Fibroblast of skin of left biceps (primary cell): ENCODE measurements around the gene FBXO8.
A peak's percentile ranks its signal among the peaks of the same experiment; 100 is the strongest.
"Not testable (repeated sequence)": the region's sequence is repeated elsewhere in the genome, so short reads cannot be mapped to it uniquely, and the experiment has no call there.

ENCODE experiments used
- DNase-seq, 2 experiments: peaks; one replicate each; pipeline ENCODE4 v3.0.0-alpha.2; 2013; ENCODE audit warnings: low read depth in 2 of 2

The FBXO8 gene, protein sequence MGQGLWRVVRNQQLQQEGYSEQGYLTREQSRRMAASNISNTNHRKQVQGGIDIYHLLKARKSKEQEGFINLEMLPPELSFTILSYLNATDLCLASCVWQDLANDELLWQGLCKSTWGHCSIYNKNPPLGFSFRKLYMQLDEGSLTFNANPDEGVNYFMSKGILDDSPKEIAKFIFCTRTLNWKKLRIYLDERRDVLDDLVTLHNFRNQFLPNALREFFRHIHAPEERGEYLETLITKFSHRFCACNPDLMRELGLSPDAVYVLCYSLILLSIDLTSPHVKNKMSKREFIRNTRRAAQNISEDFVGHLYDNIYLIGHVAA

DNA sequence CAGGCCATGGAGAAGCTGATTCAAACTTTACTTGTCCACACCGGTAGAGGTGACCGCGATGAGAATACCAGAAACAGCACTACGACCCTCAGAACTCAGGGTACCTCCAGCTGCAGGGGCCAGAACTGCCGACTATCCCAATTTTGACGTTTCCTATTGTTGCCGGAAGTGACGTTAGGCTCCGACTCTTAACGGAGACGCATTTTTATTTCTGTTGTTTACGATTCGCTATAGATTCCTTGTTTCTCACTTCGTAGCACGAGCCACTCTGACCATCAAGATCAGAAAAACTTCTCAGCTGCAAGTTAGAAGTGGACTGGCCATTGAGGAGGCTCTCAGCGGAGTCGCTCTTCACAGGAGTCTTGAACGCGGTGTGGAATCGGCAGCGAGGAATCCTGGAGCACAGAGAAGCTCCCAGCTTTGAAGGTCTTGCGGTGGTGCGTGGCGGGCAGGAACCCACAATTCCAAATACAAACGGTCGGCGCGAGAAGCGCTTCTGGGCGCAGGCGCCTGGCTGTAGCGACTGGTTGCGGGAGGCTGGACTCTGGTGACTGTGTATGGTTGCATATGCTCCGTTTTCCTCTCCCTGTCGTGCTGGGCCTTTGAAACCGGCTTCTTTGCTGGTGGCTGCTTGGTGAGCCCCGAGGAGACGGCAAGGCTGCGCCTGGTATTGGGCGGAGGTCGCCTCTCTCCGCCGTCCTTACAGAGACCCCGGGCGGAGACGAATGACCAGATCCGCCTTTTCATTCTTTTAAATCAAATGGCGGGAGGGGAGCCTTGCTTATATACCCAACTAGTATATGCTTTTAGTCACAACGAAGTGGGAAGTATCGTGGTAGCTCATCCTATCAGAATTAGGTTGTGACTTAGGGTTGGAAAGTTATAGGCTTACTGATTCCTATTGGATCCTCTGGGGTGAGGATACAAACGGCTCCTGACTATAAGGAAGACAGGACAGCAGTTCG is at the start of gene FBXO8, which contains the start of gene CEP44:
TSS of gene FBXO8 (minus strand) at position 161 of the 965 bp plus-strand sequence. CDS start 20,575 bp downstream, outside the sequence.
TSS of gene CEP44 (plus strand) at position 405 of the 965 bp plus-strand sequence. CDS start 15,211 bp downstream, outside the sequence.
- DNase-seq: peak; percentile 54 to 56

DNA sequence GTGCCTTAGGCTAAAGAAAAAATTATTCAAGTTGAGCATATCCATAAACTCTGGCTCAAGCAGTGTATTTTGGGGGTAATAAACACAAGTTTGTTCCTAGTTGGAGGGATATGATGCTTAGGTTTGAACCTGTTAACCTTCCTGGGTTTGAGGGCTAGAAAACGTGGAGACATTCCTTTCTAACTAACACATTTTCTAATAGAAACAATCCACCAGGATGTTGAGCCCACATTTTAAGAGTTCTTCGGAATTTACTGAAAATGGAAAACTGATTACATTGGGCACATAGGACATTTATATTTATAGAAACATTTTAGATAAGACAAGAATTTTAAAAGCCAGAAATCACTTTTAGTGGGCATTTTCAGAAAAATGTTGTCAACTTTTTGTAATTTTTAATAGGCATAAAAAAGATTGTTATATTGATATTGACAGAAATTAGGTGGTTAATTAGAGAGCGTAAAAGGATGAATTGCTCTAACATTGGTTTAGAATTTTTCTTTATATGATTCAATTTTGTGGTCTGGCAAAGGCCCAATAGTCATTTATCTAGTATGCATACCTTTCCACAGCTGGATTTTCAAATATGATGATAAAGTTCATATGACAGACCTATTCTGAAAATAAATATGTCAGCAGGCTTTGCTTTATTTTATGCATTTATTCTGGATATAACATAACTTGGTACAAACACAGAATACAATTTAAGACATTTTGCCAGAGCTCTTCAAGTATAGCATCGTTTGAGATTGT is 49.5 kb upstream of the FBXO8 start:
- DNase-seq: peak in 1 of 2 experiments; percentile 71

DNA sequence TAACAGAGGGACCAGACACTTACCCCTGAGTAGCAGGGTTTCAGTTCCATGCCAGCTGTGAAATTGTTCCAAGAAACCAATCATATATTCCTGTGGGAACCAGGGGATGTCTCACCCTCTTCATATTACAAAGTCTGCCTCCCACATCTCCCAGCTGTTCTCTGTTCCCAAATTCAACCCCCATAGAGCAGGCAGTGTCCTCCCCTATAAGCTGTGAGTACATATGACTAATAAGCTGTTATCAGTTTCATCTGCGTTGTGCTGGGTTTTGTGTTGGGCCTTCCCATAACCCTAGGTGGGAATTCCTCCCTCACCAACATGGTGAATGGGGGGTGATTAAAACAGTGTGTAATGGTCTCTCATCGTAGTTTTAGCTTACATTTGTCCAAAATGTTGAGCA is 41.3 kb upstream of the FBXO8 start:
- DNase-seq: no peak

DNA sequence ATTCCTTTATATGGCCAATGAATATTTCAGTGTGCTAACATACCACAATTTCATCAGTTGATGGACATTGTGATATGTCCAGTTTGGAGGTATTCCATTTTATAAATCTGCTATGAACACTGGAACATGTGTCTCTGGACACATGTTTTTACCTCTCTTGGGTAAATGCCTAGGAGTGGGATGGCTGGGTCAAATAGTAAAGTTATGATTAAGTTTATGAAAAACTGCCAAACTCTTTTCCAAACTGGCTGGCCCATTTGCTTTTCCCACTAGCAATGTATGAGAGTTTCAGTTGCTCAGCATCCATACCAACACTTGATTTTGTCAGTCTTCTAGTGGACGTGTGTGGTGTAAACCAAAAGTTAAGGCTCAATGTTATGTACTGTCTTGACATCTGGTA is 40.8 kb upstream of the FBXO8 start:
- no peak for DNase-seq

DNA sequence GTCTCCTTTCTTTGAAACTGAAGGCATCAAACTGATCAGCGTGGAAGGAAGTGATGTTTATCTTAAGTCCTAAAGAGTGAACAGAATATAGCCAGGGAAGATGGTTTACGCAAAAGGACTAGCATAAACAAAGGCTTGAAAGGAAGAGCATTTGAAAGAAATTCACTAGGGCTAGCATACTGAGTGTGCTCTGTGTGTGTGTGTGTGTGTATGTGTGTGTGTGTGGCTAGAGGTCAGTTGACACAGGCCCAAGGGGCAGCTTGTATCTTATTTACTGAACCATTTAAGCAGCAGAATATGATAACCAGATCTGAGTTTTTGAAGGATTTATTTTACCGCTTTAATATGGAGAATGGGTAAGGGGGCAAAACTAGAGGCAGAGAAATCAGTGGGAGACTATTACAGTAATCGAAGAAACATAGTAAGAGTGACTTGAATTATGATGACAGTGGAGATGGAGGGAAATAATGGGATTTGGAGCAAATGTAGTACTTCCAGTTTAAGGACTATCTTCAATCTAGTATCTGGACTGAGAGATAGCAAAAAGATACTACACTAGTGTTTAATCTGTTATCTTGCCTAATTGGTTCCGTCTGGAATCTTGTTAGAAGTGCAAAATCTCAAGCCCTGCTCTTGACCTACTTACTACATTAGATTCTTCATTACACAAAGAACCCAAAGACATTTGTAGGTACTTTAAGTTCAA is 37.2 kb upstream of the FBXO8 start:
- no peak for DNase-seq

DNA sequence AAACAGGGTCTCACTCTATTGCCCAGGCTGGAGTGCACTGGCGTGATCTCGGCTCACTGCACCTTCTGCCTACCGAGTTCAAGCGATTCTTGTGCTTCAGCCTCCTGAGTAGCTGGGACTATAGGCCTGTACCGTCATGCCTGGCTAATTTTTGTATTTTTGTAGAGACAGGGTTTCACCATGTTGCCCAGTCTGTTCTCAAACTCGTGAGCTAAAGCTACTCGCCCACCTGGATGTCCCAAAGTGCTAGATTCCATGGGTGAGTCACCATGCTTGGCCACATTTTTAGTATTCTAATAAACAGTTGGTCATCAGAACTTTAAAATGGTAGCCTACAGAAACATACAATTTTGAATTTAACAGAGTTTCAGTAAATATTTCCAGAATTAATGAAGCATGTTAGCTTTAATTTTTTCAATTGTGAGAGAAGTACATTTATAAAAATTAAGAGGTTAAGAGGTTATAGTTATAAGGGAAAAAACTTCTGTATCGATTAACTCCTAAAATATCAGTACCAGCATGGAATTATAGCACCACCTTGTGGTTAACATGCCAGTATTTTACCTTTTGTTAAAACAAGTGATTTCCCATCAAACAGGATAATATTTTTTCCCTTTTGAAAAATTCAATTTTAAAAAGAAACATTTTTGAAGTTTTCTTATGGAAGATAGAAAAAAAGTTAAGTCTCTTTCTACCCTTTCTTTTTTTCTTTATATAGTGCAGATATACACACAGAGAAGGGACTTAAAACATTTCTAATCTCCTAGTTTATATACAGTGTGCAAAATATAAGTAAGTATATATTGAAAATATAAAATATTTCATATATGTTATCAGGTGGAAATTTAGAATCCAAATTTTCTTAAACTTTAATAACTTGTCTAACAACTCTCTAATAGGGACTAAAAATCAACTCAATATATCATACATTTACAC is 35.6 kb upstream of the FBXO8 start:
- no peak for DNase-seq

DNA sequence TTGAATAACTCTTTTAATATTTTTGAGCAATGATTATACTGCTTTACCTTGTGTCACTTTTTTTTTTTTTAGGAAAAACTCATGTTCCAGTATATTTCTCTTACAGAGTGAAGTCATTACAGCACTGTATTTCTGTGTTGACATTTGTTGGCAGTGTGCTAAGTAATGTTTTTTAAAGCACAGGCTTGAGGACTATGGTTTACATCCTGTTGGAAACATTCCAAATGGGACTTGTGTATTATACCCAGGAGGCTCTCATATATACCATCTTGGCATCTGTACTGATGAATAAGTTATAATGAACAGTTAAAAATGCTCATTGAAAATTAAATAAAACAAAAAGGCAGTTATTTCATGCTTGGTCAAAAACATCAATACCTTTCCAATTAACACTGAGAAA is 34.1 kb upstream of the FBXO8 start:
- DNase-seq: no peak

DNA sequence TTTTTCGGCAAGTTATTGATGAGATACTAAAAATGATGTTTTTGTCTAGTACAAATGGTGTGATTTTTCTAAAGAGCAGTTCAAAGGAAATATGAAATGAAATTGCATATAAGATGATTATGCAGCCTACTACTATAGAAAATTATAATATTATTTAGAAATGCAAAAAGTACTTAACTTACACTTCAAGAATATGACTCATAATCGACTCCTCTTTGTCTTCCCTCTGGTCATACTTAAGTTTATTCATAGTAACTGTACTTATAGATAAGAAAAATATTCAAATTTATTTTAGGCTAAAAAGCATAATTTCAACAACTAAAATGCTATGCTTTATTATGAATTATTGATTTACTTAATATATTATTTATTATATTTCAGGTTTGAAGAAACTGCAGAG is 33.5 kb upstream of the FBXO8 start:
- DNase-seq: no peak

DNA sequence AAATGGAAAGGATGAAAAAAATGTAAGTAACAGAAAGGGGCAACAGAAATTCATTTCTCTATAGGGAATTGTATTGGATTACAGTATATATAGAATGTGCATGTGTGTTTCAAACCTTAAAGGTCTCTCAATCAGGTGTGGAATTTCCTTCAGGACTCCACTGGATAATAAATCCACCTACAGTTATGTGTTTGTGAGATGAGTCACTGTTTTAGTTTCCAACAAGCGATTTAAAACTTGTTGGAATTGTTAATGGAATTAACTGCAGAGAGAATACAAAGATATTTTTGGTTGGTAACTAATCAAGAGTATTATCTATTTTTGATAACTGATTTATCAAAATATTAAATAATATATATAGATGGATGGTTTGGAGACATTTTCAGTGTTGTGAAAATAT is 33.1 kb upstream of the FBXO8 start:
- no peak for DNase-seq

DNA sequence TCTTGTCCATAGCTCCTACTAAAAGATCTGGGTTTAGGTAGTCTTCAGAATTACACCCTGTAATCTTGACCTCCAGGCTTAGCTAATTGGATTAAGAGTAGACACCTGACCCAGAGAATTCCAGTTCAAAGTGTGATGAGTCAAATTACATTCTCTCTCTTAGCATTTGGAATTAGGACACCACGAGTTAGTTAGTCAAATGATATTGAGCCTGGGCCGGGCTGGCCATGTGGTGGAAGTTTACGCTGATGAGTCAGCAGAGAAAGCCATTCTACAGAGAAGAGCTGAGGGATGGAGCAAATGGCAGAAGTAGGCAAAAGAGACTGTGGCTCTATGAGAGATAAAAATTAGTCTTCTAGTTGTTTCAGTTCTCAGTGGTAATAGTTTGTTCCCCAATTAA is 31.3 kb upstream of the FBXO8 start:
- no peak for DNase-seq

DNA sequence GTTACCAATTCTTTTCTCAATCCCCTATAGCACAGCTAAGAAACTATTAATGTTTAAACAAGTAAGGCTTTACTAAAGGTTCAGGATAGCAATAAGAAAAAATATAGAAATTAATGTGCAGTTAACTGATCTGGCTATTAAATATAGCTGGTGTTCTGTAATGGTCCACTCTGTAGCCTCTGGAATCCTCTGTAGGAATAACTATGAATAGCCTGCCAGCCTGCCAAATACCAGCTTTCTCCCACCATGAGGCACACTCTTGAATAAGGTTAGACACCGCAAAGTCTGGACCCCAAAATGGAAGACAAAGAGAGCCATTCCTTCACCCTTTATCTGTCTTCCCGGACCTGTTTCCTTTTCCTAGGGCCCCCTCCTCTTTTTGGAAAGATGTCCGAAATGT is 30.8 kb upstream of the FBXO8 start:
- no peak for DNase-seq

DNA sequence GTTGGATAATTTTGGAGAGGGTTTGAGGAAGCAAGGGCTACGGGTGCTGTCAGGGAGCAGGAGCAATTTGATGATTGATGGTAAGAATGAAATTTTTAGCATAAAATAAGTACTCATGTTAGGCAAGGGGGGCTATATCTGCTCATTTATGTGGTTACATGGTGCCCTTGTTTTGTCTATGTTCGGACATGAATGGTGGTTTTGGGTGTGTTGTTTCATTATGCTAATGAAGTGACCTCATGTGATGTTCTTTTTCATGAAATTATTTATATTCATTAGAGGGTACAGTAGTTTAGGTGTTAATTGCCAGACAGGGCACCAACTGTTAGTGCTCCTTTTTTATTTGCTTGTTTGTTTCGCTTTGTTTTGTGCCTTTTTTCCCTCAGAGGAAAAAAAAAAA is 29.5 kb upstream of the FBXO8 start:
- no peak for DNase-seq

DNA sequence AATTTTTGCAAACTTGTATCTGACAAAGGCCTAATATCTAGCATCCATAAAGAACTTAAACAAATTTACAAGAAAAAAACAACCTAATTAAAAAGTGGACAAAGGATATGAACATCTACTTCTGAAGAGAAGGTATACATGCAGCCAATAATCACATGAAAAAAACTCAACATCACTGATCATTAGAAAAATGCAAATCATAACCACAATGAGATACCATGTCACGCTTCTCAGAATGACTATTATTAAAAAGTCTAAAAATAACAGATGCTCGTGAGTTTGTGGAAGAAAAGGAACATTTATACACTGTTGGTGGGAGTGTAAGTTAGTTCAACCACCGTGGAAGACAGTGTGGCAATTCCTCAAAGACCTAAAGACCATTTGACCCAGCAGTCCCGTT is 24.2 kb upstream of the FBXO8 start:
- DNase-seq: no peak

DNA sequence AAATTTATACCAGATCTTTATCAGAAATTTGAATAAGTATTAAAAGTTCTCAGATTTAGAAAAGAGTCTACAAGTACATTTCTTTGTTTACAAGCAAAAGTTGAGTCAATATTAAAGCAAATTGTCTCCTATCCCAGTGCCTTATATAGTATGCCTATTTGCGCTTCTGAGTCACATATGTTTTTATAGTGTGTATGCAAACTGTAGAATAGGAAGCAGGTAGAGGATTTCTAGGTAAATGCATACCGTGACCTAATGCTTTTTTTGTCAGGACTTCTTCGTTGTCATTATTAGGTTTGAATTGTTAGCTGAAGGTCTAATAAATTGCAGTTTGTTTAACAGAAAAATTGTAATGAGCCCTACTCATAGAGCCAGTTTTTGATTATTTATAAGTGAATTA is 22.5 kb upstream of the FBXO8 start:
- DNase-seq: no peak

DNA sequence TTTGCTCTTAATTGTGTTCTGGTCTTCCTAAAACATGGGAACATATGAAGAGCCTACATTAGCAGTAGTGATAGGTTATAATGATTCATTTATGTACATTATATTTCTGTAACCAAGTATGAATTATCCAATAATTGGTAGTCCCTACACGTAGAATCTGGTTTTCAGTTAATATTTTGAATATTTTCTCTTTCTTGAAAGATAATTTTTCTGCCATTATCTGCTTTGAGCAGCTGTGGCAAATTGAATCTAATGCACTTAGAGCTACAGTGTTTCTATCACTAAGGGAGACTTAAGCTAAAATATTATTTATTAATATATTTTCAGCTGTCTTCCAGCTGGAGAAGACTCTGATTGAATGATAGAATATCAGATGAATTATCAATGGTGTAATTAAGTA is 21.2 kb upstream of the FBXO8 start:
- no peak for DNase-seq

DNA sequence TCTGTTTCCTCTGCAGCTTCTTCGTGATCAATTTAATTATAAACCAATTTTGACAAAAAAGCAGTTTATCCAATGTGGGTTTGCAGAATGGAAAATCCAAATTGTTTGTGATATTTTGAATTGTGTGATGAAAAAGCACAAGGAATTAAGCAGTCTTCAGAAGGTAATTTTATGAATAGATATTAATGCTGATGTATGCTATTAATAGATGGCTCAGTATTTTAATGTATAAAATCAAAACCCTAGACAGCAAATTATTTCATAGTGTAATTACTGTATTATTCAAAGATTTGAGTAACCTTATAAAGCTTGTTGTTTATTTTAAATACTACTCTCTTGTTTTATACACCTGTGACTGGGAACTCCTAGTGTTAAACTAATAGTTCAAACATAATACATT is 20.2 kb upstream of the FBXO8 start:
- no peak for DNase-seq

DNA sequence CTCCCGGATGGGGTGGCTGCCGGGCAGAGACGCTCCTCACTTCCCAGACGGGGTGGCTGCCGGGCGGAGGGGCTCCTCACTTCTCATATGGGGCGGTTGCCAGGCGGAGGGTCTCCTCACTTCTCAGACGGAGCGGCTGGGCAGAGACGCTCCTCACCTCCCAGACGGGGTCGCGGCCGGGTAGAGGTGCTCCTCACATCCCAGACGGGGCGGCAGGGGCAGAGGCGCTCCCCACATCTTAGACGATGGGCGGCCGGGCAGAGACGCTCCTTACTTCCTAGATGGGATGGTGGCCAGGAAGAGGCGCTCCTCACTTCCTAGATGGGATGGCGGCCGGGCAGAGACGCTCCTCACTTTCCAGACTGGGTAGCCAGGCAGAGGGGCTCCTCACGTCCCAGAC is 11.7 kb upstream of the FBXO8 start:
- not testable (repeated sequence) for DNase-seq

DNA sequence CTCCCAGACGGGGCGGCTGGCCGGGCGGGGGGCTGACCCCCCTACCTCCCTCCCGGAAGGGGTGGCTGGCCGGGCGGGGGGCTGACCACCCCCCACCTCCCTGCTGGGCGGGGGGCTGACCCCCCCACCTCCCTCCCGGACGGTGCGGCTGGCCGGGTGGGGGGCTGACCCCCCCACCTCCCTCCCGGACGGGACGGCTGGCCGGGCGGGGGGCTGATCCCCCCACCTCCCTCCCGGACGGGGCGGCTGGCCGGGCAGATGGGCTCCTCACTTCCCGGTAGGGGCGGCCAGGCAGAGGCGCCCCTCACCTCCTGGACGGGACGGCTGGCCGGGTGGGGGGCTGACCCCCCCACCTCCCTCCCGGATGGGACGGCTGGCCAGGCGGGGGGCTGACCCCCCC is 11.2 kb upstream of the FBXO8 start:
- not testable (repeated sequence) for DNase-seq

DNA sequence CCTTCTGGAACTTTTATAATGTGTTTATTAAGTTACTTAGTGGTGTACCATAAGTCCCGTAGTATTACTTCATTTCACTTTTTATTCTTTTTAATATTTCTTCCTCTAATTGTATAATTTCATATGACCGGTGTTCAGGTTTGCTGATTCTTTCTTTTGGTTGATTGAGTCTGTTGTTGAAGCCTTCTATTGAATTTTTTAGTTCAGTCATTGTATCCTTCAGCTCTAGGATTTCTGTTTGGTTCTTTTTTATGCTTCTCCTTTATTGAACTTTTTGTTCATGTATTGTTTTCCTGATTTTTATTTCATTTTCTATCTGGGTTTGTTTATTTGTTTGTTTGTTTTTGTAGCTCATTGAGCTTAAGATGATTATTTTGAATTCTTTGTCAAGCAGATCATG is 9.0 kb upstream of the FBXO8 start:
- no peak for DNase-seq

DNA sequence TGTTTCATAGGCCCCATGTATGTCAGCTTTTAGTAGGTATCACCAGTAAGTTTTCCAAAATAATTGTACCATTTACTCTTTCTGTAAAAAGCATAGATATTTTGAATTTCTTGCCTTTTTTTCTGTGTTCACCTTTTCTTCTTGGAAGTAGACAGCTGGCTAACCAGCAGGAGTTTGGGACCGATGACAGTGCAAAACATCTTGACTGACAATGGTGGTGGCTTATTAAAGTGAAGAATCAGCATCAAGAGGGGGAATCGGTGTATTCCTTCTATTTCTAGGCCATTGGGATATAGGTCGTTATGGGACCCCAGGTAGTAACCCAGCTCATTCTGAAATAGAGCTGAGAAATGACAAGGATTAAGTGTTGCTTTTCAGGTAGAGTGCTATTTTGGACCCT is 3.4 kb upstream of the FBXO8 start:
- no peak for DNase-seq
